Erythroblast (primary cell): ENCODE measurements around the gene C3orf38.
"Not testable (repeated sequence)": the region's sequence is repeated elsewhere in the genome, so short reads cannot be mapped to it uniquely, and the experiment has no call there.

ENCODE experiments used
- DNase-seq, 2 experiments: peaks; one replicate each; lab custom pipeline; 2025; lab: John Stamatoyannopoulos, UW
- GATA1 ChIP-seq: IDR thresholded peaks from 2 replicates; pipeline ENCODE4 v1.6.1; 2011; ENCODE audit warnings: low read depth, mild to moderate bottlenecking, control low read depth, low read length, moderate library complexity
- POLR2A ChIP-seq: IDR thresholded peaks from 2 replicates; pipeline ENCODE4 v1.6.1; 2011; ENCODE audit warnings: mild to moderate bottlenecking, low read length

C3orf38 gene

DNA sequence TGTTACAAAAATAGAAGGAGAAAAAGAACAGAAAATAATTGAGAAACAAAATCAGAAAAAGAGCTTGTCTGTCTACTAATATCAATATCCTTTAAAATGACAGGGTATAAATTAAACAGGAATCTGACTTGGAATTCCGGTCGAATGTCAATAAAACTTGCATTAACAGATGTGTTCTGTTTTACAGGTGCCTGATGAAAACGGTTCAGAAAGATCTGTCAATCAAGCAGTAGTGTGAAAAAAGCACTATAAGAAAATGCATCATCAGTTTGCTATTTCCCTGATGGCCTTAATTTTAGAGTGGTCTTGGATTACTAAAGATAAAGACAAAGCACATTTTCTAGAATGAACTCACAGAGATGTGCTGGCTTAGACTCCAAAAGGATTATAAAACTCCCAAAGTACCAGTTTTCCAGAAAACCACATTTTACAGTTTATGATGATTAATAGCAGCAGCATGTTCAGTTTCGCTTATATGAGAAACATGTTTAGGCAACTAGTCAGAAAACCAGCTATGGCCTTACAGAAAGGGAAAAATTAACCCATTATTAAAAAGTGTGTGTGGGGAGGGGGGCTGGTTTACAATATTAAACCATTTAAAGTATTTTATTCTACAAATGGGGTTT, 8.2 kb upstream of the C3orf38 start:
- no peak for DNase-seq
- TF ChIP-seq POLR2A (no peak), GATA1 (no peak)

- no peak for DNase-seq
- no peak for TF ChIP-seq POLR2A
- TF ChIP-seq GATA1 = no peak
These were observed 7.6 kb upstream of the C3orf38 start for GRCh38 chr3:88142094-88142624.

DNA sequence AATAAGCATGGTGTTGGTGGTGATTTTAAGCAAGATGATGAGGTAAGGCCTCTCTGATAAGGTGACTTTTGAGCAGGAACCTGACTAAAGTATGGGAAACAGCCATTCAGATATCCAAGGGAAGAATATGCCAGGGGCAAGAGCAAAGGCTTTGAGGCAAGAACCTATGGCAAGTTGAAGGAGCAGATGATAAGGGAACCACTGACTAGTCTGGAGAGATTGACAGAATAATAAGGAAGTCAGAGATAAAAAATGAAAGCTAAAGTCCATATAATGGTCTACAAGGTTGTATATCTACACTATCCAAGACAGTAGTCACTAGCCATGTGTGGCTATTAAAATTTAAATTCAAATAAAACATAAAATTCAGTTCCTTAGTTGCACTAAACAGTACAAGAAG, 2.5 kb upstream of the C3orf38 start:
- no peak for TF ChIP-seq POLR2A
- no peak for TF ChIP-seq GATA1
- no peak for DNase-seq

DNA sequence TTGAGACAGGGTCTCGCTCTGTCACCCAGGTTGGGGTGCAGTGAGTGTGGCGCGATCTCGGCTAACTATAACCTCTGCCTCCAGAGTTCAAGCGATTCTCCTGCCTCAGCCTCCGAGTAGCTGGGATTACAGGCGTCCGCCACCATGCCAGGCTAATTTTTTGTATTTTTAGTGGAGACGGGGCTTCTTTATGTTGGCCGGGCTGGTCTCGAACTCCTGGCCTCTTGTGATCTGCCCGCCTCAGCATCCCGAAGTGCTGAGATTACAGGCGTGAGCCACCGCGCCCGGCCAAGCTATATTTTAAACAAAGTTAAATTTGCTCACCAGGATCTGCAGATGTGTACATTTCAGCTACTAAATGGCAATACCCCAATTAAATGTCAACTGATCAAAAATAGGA, 1.1 kb upstream of the C3orf38 start:
- TF ChIP-seq POLR2A (no peak), GATA1 (no peak)
- DNase-seq = no peak

- DNase-seq = peak in 1 of 2 experiments; percentile 81
These were observed 654 bp upstream of the C3orf38 start for GRCh38 chr3:88149101-88149508.

GRCh38 chr3:88150371-88150770, 612 bp downstream of the C3orf38 start:
- TF ChIP-seq POLR2A (no peak), GATA1 (no peak)
- peak; percentile 62 to 72 for DNase-seq

More at GRCh38 chr3:88149101-88149508, 654 bp upstream of the C3orf38 start:
- TF ChIP-seq GATA1 (no peak), POLR2A (no peak)

- TF ChIP-seq GATA1 (no peak), POLR2A (no peak)
- DNase-seq = peak; percentile 34 to 56
These were observed 1.0 kb downstream of the C3orf38 start for GRCh38 chr3:88150806-88151205.

DNA sequence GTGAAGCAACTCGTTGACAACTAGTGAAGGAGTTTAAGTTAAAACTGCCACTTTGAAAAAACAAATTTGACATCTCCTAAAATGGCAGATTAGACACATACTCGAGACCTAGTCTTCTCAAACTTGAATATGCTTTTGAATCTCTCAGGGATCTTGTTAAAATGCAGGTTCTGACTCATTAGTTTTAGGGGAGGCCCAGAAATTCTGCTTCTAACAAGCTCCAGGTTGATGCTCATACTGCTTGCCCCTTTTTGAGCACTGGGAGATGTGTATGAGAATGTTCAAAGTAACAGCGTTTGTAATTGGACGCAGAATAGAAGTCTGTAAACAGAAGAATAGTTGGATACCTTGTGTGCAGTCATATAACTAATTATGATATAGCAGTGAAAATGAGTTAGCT, 1.6 kb downstream of the C3orf38 start:
- TF ChIP-seq GATA1 = no peak
- TF ChIP-seq POLR2A = no peak
- DNase-seq = peak; percentile 38 to 45

GRCh38 chr3:88152841-88153240, 3.1 kb downstream of the C3orf38 start:
- TF ChIP-seq POLR2A (no peak), GATA1 (no peak)
- no peak for DNase-seq

DNA sequence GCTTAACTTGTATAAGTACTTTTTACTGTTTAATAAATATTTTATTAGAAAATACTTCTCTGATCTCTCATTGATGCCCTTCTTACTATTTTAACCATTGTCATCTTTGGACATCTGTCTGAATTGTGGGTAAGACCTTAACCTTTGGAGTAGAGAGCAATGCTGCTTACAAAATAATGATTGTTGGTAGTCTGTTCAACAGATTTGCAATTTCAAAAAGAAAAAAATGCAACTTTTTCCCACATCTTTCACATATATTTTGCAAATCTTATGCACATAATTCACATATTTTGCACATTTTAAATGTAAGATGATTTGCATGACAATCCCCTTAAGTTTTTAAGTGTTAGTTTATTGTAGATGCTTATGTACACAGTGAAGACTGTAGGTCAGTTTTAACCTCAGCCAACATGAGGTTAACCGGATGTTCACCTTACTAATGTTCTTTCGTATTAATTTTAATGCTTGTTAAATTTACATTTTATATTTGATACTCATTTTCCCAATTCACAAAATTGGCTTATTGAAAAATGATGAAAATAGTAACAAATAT, 16.7 kb downstream of the C3orf38 start:
- no peak for DNase-seq
- TF ChIP-seq GATA1 = no peak
- TF ChIP-seq POLR2A = no peak

- DNase-seq = no peak
These were observed 17.4 kb downstream of the C3orf38 start for GRCh38 chr3:88167173-88167572.

GRCh38 chr3:88167704-88168103, 17.9 kb downstream of the C3orf38 start:
- DNase-seq = no peak

More at GRCh38 chr3:88167173-88167572, 17.4 kb downstream of the C3orf38 start:
- no peak for TF ChIP-seq GATA1
- TF ChIP-seq POLR2A = no peak

DNA sequence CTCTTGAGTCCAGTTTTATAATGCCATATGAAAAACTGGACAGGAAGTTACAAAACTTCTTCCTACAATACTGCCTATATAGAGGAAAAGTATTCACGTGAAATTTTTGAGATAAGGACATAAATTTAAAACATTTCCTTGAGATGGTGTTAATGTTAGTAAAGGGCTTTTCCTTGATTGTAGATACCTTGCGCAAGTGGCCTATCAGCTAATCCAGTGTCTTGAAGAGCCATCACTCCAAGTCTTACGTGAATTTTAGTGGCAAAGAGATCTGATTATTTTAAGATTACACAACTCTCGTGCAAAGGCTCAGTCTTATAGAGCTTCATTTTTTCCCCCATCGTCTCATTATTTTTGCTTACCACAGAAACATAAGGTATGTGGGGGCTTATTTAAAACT, 18.4 kb downstream of the C3orf38 start:
- TF ChIP-seq GATA1 = no peak
- TF ChIP-seq POLR2A = no peak
- DNase-seq = no peak

More at GRCh38 chr3:88167704-88168103, 17.9 kb downstream of the C3orf38 start:
- TF ChIP-seq GATA1 = no peak
- TF ChIP-seq POLR2A = no peak

DNA sequence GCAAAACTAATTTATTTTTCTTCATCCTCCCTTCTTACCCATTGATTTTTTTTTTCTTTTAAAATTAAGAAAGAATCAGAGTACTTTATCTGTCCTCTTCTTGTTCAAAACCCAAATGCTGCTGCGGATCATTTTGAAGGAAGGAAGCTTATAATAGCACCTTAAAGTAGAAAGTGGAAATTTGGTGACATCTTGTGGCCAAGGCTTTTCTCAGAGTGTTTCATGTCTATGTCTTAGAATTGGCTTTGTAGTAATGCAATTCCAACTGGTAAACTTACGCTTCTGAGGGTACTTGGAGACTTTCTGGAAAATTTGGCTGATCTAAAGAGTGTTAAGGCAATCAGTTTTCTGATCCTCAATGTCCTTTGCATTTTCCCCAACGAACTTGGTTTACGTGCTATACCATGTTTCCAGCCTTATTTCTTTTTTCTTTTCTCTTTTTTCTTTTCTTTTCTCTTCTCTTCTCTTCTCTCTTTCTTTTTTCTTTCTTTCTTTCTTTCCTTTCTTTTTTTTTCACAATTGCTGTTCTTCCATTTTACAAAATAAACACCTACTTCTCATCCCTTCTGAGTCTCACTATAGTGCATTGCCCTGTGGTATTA, 30.7 kb downstream of the C3orf38 start:
- no peak for TF ChIP-seq POLR2A
- TF ChIP-seq GATA1 = no peak
- DNase-seq = peak; percentile 53 to 66

DNA sequence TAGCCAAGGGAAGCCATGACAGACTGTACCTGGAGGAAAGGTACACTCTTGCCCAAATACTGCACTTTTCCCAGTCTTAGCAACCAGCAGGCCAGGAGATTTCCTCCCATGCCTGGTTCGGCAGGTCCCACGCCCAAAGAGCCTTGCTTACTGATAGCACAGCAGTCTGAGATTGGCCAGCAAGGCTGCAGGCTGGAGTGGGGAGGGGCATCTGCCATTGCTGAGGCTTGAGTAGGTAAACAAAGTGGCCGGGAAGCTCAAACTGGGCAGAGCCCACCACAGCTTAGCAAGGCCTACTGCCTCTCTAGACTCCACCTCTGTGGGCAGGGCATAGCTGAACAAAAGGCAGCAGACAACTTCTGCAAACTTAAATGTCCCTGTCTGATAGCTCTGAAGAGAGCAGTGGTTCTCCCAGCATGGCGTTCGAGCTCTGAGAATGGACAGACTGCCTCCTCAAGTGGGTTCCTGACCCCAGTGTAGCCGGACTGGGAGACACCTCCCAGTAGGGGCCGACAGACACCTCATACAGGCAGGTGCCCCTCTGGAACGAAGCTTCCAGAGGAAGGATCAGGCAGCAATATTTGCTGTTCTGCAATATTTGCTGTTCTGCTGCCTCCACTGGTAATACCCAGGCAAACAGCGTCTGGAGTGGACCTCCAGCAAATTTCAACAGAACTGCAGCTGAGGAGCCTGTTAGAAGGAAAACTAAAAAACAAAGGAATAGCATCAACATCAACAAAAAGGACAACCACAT, 32.6 kb downstream of the C3orf38 start:
- not testable (repeated sequence) for DNase-seq
